ENCODE measurements around the gene URB2. TPM values are rescaled to one million over a fixed set of nuclear protein-coding genes. Genes with fewer than 3 reads are reported as not detected.
"Not testable (repeated sequence)": the region's sequence is repeated elsewhere in the genome, so short reads cannot be mapped to it uniquely, and the experiment has no call there.

The URB2 gene
- polyA plus RNA-seq, 3 donors, result 1.7 to 9.9 (median 2.6) TPM

GRCh38 chr1:229603371-229604005 lies 22.6 kb upstream of the URB2 start:
- H3K27ac ChIP-seq (ENCODE audit: low read depth, low read length), result no peak overlapping the region
- WGBS, 3 donors, result 87 to 91% (median 88%) methylated on average over 7 of the region's 7 CpGs

GRCh38 chr1:229607370-229607769 lies 18.7 kb upstream of the URB2 start:
- H3K27ac ChIP-seq (ENCODE audit: low read depth, low read length), result no peak overlapping the region
- WGBS, 3 donors, result 91 to 92% (median 91%) methylated on average over 2 of the region's 2 CpGs

DNA sequence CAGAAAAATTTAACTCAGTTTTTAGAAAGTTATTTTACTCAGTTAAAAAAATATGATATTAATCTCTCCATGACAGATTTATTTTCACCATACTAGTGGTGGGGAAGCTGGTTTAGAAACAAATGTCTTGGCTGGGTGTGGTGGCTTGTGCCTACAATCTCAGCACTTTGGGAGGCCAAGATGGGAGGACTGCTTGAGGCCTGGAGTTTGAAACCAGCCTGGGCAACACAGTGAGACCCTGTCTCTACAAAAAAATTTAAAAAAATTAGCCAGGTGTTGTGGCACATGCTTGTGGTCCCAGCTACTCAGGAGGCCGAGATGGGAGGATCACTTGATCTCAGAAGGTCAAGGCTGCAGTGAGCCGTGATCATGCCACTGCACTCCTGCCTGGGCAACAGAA lies 17.5 kb upstream of the URB2 start:
- no peak overlapping the region for H3K27ac ChIP-seq (ENCODE audit: low read depth, low read length)

GRCh38 chr1:229613938-229614337 lies 12.1 kb upstream of the URB2 start:
- WGBS, 3 donors, result 75 to 87% (median 79%) methylated on average over 5 of the region's 5 CpGs
- H3K27ac ChIP-seq (ENCODE audit: low read depth, low read length), result no peak overlapping the region

More for the DNA sequence above, 17.5 kb upstream of the URB2 start:
- WGBS, 3 donors, result 90 to 98% (median 98%) methylated on average over 2 of the region's 2 CpGs

DNA sequence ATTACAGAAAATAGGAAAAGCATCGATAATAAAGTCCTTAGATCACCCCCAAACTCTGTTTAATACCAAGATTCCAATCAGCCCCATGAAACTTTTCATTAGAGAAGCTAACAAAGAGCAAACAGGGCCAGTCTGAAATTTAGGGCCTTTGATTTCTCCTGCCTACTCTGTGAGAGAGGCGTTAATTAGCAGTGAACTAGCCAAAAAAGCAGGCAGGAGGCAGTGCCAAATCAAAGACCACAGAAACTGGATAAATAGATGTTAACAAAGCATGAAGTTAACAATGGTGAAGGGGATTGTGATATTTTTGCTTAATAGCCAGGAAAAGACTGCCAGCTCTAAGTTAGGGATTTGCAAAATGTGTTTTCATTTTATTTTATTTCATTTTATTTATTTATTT lies 11.3 kb upstream of the URB2 start:
- 93 to 96% (median 94%) methylated on average over 2 of the region's 2 CpGs for WGBS, 3 donors
- no peak overlapping the region for H3K27ac ChIP-seq (ENCODE audit: low read depth, low read length)

- H3K27ac ChIP-seq (ENCODE audit: low read depth, low read length), result no peak overlapping the region
- WGBS, 3 donors, result 75 to 89% (median 88%) methylated on average over 11 of the region's 11 CpGs
Observed at GRCh38 chr1:229617351-229618100, 8.5 kb upstream of the URB2 start.

GRCh38 chr1:229619002-229619401 lies 7.0 kb upstream of the URB2 start:
- H3K27ac ChIP-seq (ENCODE audit: low read depth, low read length), result no peak overlapping the region

DNA sequence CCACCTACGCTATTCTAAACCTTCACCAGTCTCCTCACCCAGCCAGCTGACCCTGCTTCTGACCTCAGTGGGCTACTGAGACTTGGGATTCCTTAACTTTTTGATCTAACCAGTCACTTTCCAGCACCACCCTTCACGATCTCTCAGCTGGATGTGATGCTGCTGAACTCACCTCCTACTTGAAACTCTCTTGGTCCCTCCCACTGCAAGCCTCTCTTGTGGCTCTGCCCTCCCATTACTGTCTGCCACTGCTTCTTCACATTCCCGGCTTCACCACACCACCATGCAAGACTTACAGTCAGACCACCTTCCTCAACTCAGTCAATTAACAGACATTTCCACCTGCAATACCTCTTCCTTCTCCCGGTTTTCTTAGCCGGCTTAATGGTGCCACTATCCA lies 6.4 kb upstream of the URB2 start:
- WGBS, 3 donors, result 90 to 95% (median 92%) methylated on average over 5 of the region's 5 CpGs
- no peak overlapping the region for H3K27ac ChIP-seq (ENCODE audit: low read depth, low read length)

- H3K27ac ChIP-seq (ENCODE audit: low read depth, low read length), result no peak overlapping the region
- WGBS, 3 donors, result 49 to 74% (median 54%) methylated on average over 3 of the region's 3 CpGs
Observed at GRCh38 chr1:229620876-229621275, 5.2 kb upstream of the URB2 start.

GRCh38 chr1:229621663-229622062 lies 4.4 kb upstream of the URB2 start:
- 86 to 90% (median 88%) methylated on average over 2 of the region's 2 CpGs for WGBS, 3 donors
- no peak overlapping the region for H3K27ac ChIP-seq (ENCODE audit: low read depth, low read length)

DNA sequence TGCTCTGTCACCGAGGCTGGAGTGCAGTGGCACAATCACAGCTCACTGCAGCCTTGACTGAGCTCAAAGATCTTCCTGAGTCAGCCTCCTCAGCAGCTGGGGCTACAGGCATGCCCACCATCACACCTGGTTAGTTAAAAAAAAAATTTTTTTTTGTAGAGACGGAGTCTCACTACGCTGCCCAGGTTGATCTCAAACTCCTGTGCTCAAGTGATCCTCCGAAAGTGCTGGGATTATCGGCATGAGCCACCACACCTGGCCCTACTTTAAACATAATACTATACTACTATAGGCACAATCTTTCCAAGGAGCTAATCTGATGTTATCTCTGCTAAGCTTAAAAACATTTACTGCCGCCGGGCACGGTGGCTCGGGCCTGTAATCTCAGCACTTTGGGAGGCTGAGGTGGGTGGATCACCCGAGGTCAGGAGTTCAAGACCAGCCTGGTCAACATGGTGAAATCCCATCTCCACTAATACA lies 3.4 kb upstream of the URB2 start:
- not testable (repeated sequence) for H3K27ac ChIP-seq (ENCODE audit: low read depth, low read length)
- 75 to 89% (median 88%) methylated on average over 10 of the region's 10 CpGs for WGBS, 3 donors

- 85 to 95% (median 86%) methylated on average over 5 of the region's 5 CpGs for WGBS, 3 donors
- no peak overlapping the region for H3K27ac ChIP-seq (ENCODE audit: low read depth, low read length)
Observed at GRCh38 chr1:229623225-229623624, 2.8 kb upstream of the URB2 start.

GRCh38 chr1:229623838-229624237 lies 2.2 kb upstream of the URB2 start:
- 71 to 79% (median 73%) methylated on average over 1 of the region's 1 CpG for WGBS, 3 donors
- no peak overlapping the region for H3K27ac ChIP-seq (ENCODE audit: low read depth, low read length)

DNA sequence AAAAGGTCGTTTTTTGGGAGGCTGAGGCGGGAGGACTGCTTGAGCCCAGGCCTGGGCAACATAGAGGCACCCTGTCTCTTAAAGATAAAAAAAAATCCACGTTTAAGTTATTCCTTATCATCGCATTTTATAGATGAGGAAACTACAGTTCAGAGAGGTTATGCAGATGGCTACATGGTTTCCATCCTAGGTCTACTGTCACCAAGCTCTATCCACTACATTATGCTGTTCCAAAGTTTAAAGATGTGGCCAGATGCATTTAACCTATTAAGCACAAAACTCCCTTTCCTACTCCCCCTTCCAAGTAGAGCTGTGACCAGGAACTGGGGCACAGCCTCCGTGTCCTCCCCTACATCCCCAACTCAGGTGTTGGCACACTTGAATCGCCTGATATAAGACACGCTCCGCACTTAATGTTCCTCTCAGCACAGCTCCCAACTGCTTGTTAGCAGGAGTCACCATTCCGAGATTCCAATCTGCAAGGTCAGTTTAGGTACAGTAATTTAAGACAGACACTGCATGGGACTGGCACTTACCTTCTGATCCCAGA lies 1.5 kb upstream of the URB2 start:
- 34 to 50% (median 48%) methylated on average over 9 of the region's 9 CpGs for WGBS, 3 donors
- no peak overlapping the region for H3K27ac ChIP-seq (ENCODE audit: low read depth, low read length)

DNA sequence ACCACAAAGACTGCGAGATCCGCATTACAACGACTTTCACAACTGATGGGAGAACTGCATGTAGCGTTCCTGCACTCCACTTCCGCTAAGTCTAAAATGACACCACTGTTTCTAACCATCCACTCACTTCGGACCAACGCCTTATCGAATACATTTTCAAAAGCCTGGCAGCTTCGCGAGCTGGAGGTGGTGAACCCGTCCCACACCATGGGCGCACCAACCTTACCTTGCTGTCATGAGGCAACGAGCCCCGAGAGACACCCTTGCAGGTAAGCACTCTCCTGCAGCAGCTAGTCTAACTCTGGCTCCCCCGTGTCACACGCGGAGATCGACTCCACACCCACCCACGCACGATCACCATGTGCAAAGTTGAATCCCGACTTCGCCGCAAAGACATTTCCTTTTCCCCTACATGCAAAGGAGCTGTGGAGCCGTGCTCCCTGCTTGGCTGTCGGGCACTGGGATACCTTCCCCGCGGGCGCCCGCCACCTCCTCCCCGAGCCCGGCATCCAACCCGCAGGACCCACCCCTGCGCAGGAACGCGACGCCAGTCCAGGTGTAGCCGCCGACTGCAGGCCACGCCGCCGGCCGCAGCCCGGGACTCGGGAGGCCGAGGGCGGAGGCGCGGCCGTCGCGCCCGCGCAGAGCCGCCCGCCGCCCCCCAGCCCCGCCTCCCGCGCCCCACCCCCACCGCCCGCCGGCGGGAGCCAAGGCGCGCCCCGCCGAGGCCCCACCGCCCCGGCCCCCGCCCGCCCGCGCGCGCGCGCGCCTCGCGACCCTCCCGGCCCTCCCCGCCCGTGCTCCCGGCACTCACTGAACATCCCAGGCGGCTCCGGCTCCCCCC lies 754 bp upstream of the URB2 start:
- WGBS, 3 donors, result 0 to 1% (median 1%) methylated on average over 44 to 86 of the region's 86 CpGs
- H3K27ac ChIP-seq (ENCODE audit: low read depth, low read length), result no peak overlapping the region

- WGBS, 3 donors, result 2 to 8% (median 7%) methylated on average over 4 of the region's 4 CpGs
- H3K27ac ChIP-seq (ENCODE audit: low read depth, low read length), result no peak overlapping the region
Observed at GRCh38 chr1:229627003-229627402, 956 bp downstream of the URB2 start.

- no peak overlapping the region for H3K27ac ChIP-seq (ENCODE audit: low read depth, low read length)
- 85 to 91% (median 88%) methylated on average over 2 of the region's 2 CpGs for WGBS, 3 donors
Observed at GRCh38 chr1:229629261-229629660, 3.2 kb downstream of the URB2 start.

DNA sequence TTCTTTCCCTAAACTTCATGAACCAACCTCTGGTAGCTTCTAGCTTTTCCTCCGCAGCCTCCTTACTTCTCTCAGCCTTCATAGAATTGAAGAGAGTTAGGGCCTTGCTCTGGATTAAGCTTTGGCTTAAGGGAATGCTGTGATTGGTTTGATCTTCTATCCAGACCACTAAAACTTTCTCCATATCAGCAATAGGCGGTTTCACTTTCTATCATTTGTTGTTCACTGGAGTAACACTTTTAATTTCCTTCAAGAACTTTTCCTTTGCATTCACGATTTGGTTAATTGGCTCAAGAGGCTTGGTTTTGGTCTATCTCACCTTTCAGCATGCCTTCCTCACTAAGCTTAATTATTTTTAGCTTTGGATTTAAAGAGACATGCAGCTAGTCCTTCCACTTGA lies 5.1 kb downstream of the URB2 start:
- no peak overlapping the region for H3K27ac ChIP-seq (ENCODE audit: low read depth, low read length)
- WGBS, 3 donors, result 85 to 92% (median 90%) methylated on average over 3 of the region's 3 CpGs

- WGBS, 3 donors, result 96 to 97% (median 97%) methylated on average over 6 of the region's 6 CpGs
- no peak overlapping the region for H3K27ac ChIP-seq (ENCODE audit: low read depth, low read length)
Observed at GRCh38 chr1:229631966-229632365, 5.9 kb downstream of the URB2 start.
